ENCODE data around the gene CD300LF. TPM values are rescaled to one million over a fixed set of nuclear protein-coding genes. Genes with fewer than 3 reads are reported as not detected.

The CD300LF gene
- total RNA-seq, 3 donors from 2014 or later (not counting 1 experiment from before 2014, with no cell fraction given): 1.9 to 10.6 (median 8.7) TPM

DNA sequence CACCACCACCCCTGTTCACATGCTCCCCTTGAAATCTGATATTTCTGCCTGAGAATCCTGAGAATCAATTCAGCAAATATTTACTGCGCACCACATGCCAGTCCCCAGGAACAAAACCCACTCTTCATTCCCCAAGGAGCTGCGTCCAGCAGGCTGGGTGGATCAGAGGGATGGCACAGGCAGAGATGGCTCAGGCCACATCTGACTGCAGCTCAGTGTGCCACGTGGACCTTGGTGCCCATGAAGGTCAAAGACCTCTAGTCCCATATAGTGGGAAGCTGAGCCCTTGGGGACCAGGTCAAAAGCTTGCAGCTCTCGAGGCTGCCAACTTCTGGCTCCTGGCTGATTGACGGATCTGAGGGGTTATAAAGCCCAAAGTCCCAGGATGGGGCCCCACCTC is 31.8 kb downstream of the CD300LF start:
- intact Hi-C loops (cut with micrococcal nuclease): no loop called here
- Mint-ChIP-seq H3K4me3 (no peak overlapping the region), H3K4me1 (peaks cover 16 to 25% of the 10 kb centered on the region in 2 donors), H3K9me3 (no peaks in the 10 kb centered on the region), H3K36me3 (no peaks in the 10 kb centered on the region), H3K27ac (no peak overlapping the region), H3K27me3 (ENCODE audit: low read depth in 2 of 2) (peaks cover 12 to 27% of the 10 kb centered on the region in 2 donors)
- WGBS (ENCODE audit: insufficient coverage): 84% methylated on average over 5 of the region's 5 CpGs
- no peaks in the 10 kb centered on the region for H3K36me3 ChIP-seq (ENCODE audit: control insufficient read depth, insufficient read depth, low read length)
- H3K9me3 ChIP-seq (ENCODE audit: control insufficient read depth, insufficient read depth, low read length): no peaks in the 10 kb centered on the region
- ATAC-seq (no peak), DNase-seq (no peak)
- H3K27ac ChIP-seq (ENCODE audit: low read length): no peak overlapping the region
- H3K27me3 ChIP-seq (ENCODE audit: control insufficient read depth, insufficient read depth, low read length): no peaks in the 10 kb centered on the region
- peaks cover 8% of the 10 kb centered on the region for H3K4me1 ChIP-seq (ENCODE audit: control insufficient read depth, insufficient read depth, low read length)
- H3K4me3 ChIP-seq (ENCODE audit: low read length): no peak overlapping the region
- TF ChIP-seq, protein P1, sequence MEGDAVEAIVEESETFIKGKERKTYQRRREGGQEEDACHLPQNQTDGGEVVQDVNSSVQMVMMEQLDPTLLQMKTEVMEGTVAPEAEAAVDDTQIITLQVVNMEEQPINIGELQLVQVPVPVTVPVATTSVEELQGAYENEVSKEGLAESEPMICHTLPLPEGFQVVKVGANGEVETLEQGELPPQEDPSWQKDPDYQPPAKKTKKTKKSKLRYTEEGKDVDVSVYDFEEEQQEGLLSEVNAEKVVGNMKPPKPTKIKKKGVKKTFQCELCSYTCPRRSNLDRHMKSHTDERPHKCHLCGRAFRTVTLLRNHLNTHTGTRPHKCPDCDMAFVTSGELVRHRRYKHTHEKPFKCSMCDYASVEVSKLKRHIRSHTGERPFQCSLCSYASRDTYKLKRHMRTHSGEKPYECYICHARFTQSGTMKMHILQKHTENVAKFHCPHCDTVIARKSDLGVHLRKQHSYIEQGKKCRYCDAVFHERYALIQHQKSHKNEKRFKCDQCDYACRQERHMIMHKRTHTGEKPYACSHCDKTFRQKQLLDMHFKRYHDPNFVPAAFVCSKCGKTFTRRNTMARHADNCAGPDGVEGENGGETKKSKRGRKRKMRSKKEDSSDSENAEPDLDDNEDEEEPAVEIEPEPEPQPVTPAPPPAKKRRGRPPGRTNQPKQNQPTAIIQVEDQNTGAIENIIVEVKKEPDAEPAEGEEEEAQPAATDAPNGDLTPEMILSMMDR (IDR thresholded peaks at IDR 0.05): no peak

DNA sequence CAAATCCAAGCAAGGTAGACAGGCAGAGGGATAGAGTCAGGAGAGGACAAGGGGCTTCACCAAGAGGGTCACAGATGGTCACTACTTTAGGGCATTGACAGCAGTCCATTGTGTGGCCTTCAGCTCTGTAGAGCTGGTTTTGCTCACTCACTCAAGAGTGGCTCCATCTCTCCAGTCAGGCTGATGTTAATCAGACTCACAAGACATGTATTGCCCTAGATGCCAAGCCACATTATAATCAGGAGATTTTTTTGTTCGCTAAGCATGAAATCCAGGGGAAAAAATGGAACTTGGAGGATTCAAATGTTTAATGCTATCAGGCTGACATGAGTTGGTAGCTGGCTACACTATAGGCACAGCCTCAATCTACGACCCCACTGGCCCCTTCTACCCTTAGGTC is 32.5 kb downstream of the CD300LF start:
- H3K9me3 ChIP-seq (ENCODE audit: control insufficient read depth, insufficient read depth, low read length): no peaks in the 10 kb centered on the region
- no peak overlapping the region for H3K27ac ChIP-seq (ENCODE audit: low read length)
- peaks cover 8% of the 10 kb centered on the region for H3K4me1 ChIP-seq (ENCODE audit: control insufficient read depth, insufficient read depth, low read length)
- intact Hi-C loops (cut with micrococcal nuclease): no loop called here
- no peaks in the 10 kb centered on the region for H3K36me3 ChIP-seq (ENCODE audit: control insufficient read depth, insufficient read depth, low read length)
- Mint-ChIP-seq H3K4me3 (no peak overlapping the region), H3K9me3 (no peaks in the 10 kb centered on the region), H3K4me1 (peaks cover 16 to 25% of the 10 kb centered on the region in 2 donors), H3K36me3 (no peaks in the 10 kb centered on the region), H3K27me3 (ENCODE audit: low read depth in 2 of 2) (peaks cover 12 to 27% of the 10 kb centered on the region in 2 donors), H3K27ac (no peak overlapping the region)
- DNase-seq (no peak), ATAC-seq (no peak)
- H3K4me3 ChIP-seq (ENCODE audit: low read length): no peak overlapping the region
- TF ChIP-seq, protein P1 (IDR thresholded peaks at IDR 0.05): no peak
- 92% methylated on average over 2 of the region's 2 CpGs for WGBS (ENCODE audit: insufficient coverage)
- H3K27me3 ChIP-seq (ENCODE audit: control insufficient read depth, insufficient read depth, low read length): no peaks in the 10 kb centered on the region

DNA sequence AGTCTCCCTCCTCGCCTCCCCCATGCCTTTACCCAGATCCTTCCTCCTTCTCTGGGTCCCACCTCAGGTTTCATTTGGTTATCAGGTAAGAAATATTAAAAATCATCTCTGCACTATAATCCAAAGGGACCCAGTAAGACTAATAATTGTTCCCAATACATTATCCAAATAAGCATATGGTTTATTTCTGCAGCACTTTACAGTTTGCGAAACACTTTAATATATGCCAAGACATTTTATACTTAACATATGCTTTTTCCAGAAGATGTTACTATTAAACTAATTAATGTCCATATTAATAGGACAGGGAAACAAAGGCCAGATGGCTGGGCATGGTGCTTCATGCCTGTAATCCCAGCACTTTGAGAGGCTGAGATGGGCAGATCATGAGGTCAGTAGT is 33.3 kb downstream of the CD300LF start:
- Mint-ChIP-seq H3K27me3 (ENCODE audit: low read depth in 2 of 2) (peaks cover 17 to 34% of the 10 kb centered on the region in 2 donors), H3K4me1 (peaks cover 16 to 25% of the 10 kb centered on the region in 2 donors), H3K9me3 (no peaks in the 10 kb centered on the region), H3K36me3 (no peaks in the 10 kb centered on the region), H3K27ac (no peak overlapping the region), H3K4me3 (no peak overlapping the region)
- no peak for DNase-seq
- no peaks in the 10 kb centered on the region for H3K36me3 ChIP-seq (ENCODE audit: control insufficient read depth, insufficient read depth, low read length)
- H3K4me1 ChIP-seq (ENCODE audit: control insufficient read depth, insufficient read depth, low read length): peaks cover 8% of the 10 kb centered on the region
- intact Hi-C loops (cut with micrococcal nuclease): no loop called here
- H3K27me3 ChIP-seq (ENCODE audit: control insufficient read depth, insufficient read depth, low read length): peaks cover 5% of the 10 kb centered on the region
- H3K4me3 ChIP-seq (ENCODE audit: low read length): no peak overlapping the region
- ATAC-seq: no peak
- TF ChIP-seq, protein P1 (IDR thresholded peaks at IDR 0.05): no peak
- no CpG with 5 or more reads among the region's 2 CpGs for WGBS (ENCODE audit: insufficient coverage)
- H3K27ac ChIP-seq (ENCODE audit: low read length): no peak overlapping the region
- no peaks in the 10 kb centered on the region for H3K9me3 ChIP-seq (ENCODE audit: control insufficient read depth, insufficient read depth, low read length)

DNA sequence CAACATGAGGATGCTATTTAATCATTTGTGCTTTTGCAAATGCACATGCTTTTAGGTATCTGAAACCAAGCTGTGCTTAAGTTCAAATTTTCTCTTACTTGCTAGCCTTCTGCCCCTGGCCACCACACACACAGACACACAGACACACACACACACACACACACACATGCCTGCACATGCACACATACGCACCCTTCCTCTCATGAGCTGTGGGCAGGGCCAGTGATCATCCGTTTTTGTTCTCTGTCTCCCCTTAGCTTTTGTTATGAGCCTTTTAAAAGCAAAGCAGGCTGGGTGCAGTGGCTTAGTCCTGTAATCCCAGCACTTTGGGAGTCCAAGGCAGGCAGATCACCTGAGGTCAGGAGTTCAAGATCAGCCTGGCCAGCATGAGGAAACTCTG is 34.2 kb downstream of the CD300LF start:
- ATAC-seq (no peak), DNase-seq (peak in 1 of 2 donors; percentile 16)
- Histone ChIP-seq H3K9me3 (ENCODE audit: control insufficient read depth, insufficient read depth, low read length) (no peaks in the 10 kb centered on the region), H3K36me3 (ENCODE audit: control insufficient read depth, insufficient read depth, low read length) (no peaks in the 10 kb centered on the region), H3K4me3 (ENCODE audit: low read length) (no peak overlapping the region), H3K4me1 (ENCODE audit: control insufficient read depth, insufficient read depth, low read length) (peaks cover 8% of the 10 kb centered on the region), H3K27me3 (ENCODE audit: control insufficient read depth, insufficient read depth, low read length) (peaks cover 8% of the 10 kb centered on the region), H3K27ac (ENCODE audit: low read length) (no peak overlapping the region)
- TF ChIP-seq, protein P1 (IDR thresholded peaks at IDR 0.05): no peak
- no peaks in the 10 kb centered on the region for H3K36me3 Mint-ChIP-seq
- intact Hi-C loops (cut with micrococcal nuclease): no loop called here
- H3K4me1 Mint-ChIP-seq: peaks cover 16 to 25% of the 10 kb centered on the region in 2 donors
- no peak overlapping the region for H3K27ac Mint-ChIP-seq
- H3K27me3 Mint-ChIP-seq (ENCODE audit: low read depth in 2 of 2): peaks cover 17 to 34% of the 10 kb centered on the region in 2 donors
- no peak overlapping the region for H3K4me3 Mint-ChIP-seq
- no peaks in the 10 kb centered on the region for H3K9me3 Mint-ChIP-seq
- 36% methylated on average over 2 of the region's 2 CpGs for WGBS (ENCODE audit: insufficient coverage)
